Posterior cingulate gyrus (tissue), 11 donors: Measurements from ENCODE around the gene MRPL38.
"Not testable (repeated sequence)": the region's sequence is repeated elsewhere in the genome, so short reads cannot be mapped to it uniquely, and the experiment has no call there.

ENCODE experiments used
- DNase-seq, 10 donors: peaks; one replicate each; pipeline versions ENCODE4 v3.0.0 to v3.0.0-alpha.2; 2020 to 2021; ENCODE audit warnings: mixed read lengths in 3 of 10
- intact Hi-C: fragments of 100-400 bp; cut with DNase I; formaldehyde crosslinking; loops from one replicate; pipeline ENCODE4 v1.15.1; 2023

MRPL38 gene

DNA sequence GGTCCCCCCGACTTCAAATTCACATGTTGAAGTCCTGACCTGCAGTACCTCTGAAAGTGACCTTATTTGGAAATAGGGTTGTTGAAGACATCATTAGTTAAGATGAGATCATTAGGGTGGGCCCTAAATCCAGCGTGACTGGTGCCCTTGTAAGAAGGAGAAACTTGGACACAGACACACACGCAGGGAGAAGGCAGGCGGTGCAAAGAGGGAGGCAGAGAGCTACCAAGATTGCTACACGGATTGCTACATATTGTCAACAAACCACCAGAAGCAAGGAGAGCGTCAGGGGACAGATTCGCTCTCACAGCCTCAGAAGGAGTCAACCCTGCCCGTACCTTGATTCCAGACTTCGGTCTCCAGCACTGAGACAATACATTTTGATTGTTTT lies 42.8 kb downstream of the MRPL38 start:
- intact Hi-C loops = no loop called here
- DNase-seq = no peak

DNA sequence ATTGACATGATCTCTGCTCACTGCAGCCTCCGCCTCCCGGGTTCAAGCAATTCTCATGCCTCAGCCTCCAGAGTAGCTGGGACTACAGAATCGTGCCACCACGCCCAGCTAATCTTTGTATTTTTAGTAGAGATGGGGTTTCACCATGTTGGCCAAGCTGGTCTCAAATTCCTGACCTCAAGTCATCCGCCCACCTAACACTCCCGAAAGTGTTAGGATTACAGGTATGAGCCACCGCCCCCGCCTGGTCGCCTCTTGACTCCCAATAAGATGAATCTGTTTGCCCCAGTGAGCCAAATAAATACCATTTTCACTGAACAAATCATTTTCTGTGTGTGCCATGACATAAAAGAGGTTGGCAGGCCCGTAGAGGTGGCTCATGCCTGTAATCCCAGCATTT lies 45.3 kb downstream of the MRPL38 start:
- not testable (repeated sequence) for DNase-seq
- intact Hi-C loops = loop anchor here (2.0 to 5.0 kb wide), 2 partner anchors 17 to 38 kb away; partner anchors contain the start of gene TRIM65

- peak in 2 of 10 donors; percentile 59 to 87 for DNase-seq
- intact Hi-C loops = loop anchor here (5.0 kb wide), 1 partner anchor 41 kb away; the partner anchor contains the start of gene TRIM65
Measured at GRCh38 chr17:75856062-75856756, 48.5 kb downstream of the MRPL38 start.

DNA sequence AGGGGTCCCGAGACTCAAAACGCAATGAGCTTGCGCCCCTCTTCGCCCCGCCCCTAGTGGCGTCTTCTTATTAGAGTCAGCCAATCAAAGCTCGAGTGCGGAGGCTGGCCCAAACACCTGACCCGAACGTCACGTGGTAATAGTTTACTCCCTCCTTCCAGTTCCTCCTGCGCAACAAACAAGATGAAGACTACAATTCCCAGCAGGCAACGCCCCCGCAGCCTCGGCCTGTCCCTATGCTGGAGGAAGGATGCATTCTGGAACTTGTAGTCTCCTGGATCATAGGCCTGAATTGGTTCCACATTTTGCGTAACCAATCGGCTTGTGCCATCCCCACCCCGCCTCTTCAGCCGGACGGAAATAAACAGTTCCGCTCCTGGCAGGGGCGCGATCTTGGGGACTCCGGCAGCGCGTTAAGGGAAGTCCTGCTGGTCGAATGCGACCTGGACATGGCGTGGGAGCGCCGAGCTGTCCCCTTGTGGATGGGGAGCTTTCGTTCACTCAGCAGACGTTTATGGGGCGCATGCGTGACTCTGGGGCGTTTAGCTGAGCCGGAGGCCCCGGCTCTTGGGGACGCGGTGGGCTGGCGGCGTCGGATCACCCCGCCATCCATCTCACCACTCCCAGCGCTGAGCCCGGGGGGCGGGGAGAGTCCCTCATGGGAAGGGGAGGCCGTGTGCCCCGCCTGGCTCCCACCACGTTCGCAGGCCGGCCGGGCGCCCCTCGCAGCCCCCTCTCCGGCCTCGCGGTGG lies 49.2 kb downstream of the MRPL38 start, which contains the start of gene WBP2:
Gene WBP2, minus strand, starts transcription at position 26 of the 752 bp plus-strand sequence. CDS start 38 bp downstream, outside the sequence.
- intact Hi-C loops = loop anchor here (5.0 kb wide), 1 partner anchor 42 kb away; the partner anchor contains the start of gene TRIM65
- DNase-seq = peak; percentile 96 to 100 (median 98)

GRCh38 chr17:75854881-75855309 lies 49.8 kb downstream of the MRPL38 start:
- intact Hi-C loops = loop anchor here (5.0 kb wide), 2 partner anchors 42 to 68 kb away; partner anchors contain the start of gene TRIM65
- no peak for DNase-seq

DNA sequence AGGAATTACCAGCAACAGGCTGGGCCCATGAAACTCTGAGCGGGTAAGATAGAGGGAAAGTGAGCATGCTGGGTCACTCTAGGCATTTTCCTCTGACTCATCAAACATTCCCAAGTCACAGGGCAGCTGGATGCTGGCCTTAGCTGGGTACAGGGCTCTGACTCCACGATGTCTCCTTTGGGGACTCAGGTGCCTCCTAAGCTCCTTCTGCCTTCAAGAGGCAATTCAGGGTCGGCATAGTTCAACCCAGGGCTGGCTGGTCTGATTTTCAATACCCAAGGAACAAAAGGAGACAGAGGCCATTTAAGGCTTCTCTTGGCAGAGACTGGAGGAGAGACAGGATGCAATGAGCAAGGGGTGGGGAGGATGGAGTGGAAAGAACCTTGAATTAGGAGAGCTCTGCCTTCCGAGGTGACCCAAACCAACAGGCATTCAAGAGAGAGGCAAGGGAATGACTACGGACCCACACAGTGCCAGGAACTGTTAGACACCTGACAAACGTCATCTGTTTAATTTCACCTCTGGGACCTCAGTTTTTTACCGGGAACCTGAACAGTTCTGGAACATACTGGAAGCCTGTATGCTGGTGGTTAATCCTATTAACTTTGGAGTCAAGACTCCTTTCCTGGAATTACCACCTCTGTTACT lies 50.5 kb downstream of the MRPL38 start:
- intact Hi-C loops = loop anchor here (5.0 kb wide), 1 partner anchor 67 kb away; no protein-coding TSS in a partner anchor
- peak in 1 of 10 donors; percentile 64 for DNase-seq

DNA sequence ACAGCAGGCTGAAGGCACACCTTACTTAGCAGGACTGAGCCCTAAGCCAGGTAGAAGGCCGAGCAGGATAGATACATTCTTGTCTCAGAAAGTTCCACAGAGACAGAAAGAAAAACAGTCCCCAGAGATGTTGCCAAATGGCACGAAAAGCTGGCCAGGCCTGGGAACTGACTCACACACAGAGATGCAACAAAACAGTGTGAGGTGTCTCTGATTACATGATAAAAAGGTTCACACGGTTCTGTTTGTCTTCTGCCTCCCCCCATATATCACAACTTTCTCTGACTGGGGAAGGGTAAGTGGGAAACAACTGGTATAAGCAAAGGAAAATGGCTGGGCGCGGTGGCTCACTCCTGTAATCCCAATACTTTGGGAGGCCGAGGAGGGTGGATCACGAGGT lies 51.3 kb downstream of the MRPL38 start:
- no peak for DNase-seq
- intact Hi-C loops = loop anchor here (5.0 kb wide), 1 partner anchor 66 kb away; no protein-coding TSS in a partner anchor

GRCh38 chr17:75851693-75851991 lies 53.0 kb downstream of the MRPL38 start:
- intact Hi-C loops = loop anchor here (5.0 kb wide), 1 partner anchor 64 kb away; no protein-coding TSS in a partner anchor
- peak in 1 of 10 donors; percentile 88 for DNase-seq

GRCh38 chr17:75850928-75851692 lies 53.6 kb downstream of the MRPL38 start:
- intact Hi-C loops = loop anchor here (5.0 kb wide), 1 partner anchor 64 kb away; no protein-coding TSS in a partner anchor

DNA sequence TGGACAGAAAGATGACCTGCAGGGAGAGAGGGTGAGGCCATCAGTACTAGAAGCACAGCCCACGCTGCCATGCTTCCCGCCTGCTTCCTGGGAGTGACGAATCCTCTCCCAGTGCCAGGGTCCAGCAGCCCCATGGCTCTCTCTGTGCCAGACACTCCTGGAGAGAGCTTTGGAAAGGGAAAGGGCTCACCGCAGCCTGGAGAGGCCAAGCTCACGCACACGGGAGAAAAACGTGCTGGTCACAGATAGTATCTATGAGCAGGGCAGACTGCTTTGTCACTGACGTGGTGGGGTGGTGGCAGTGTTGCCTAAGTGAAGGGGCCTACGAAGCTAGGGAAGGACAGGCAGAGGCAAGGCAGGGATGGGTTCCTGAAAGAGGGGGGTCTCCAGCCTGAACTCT lies 55.0 kb downstream of the MRPL38 start:
- DNase-seq = peak in 1 of 10 donors; percentile 83
- intact Hi-C loops = loop anchor here (5.0 kb wide), 1 partner anchor 62 kb away; no protein-coding TSS in a partner anchor

More at GRCh38 chr17:75850928-75851692, 53.6 kb downstream of the MRPL38 start:
- DNase-seq = peak in 8 of 10 donors; percentile 48 to 92 (median 60)

- intact Hi-C loops = no loop called here
- DNase-seq = peak in 2 of 10 donors; percentile 48 to 81
Measured at GRCh38 chr17:75849279-75849646, 55.4 kb downstream of the MRPL38 start.
